ENCODE measurements around the gene HS2ST1.

HS2ST1 gene

GRCh38 chr1:87129606-87130005 is 215.2 kb downstream of the HS2ST1 start:
- no peak for DNase-seq (ENCODE audit: low read depth)
- no peak for TF ChIP-seq CTCF (IDR thresholded peaks at IDR 0.05; ENCODE audit: insufficient read depth, low read depth, low read length, missing control alignments)
- H3K4me3 ChIP-seq (ENCODE audit: low read depth, low read length): no peak overlapping the region

GRCh38 chr1:87130438-87130837 is 216.0 kb downstream of the HS2ST1 start:
- DNase-seq (ENCODE audit: low read depth): no peak
- TF ChIP-seq CTCF (IDR thresholded peaks at IDR 0.05; ENCODE audit: insufficient read depth, low read depth, low read length, missing control alignments): no peak

GRCh38 chr1:87131809-87132283 is 217.4 kb downstream of the HS2ST1 start:
- peak overlapping the region; percentile 62 for H3K4me3 ChIP-seq (ENCODE audit: low read depth, low read length)
- peak; percentile 94 for TF ChIP-seq CTCF (IDR thresholded peaks at IDR 0.05; ENCODE audit: insufficient read depth, low read depth, low read length, missing control alignments)
- peak; percentile 84 for DNase-seq (ENCODE audit: low read depth)

More at GRCh38 chr1:87130438-87130837, 216.0 kb downstream of the HS2ST1 start:
- no peak overlapping the region for H3K4me3 ChIP-seq (ENCODE audit: low read depth, low read length)

DNA sequence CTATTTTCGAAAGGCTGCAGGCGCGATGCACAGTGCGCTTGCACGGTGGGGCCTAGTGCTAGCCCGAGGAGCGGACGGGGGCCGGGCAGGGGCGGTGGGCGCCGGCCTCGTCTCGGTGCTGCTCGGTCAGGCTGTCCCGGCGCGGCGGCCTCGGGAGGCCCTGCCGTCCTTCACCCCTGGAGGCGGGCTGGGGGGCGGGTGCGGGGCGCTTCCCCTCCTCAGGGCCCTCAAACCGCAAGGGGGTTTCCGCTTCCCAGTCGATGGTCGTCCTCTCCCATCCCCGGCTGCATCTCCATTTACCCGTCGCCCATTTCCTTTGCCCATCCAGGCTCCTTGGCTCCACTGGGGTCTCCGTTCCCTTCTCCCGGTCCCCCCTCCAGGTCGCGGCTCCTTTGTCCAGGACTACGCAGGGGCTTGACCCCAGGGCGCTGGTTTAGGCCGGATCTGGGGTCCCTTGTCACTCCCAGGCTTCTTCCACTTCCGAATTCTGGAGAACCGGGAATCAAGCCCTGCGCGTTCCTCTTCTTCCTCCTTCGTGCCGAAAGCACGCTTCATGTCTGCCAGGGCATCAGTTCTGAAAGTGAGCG is 217.9 kb downstream of the HS2ST1 start:
- H3K4me3 ChIP-seq (ENCODE audit: low read depth, low read length): peak overlapping the region; percentile 62
- DNase-seq (ENCODE audit: low read depth): no peak
- no peak for TF ChIP-seq CTCF (IDR thresholded peaks at IDR 0.05; ENCODE audit: insufficient read depth, low read depth, low read length, missing control alignments)

DNA sequence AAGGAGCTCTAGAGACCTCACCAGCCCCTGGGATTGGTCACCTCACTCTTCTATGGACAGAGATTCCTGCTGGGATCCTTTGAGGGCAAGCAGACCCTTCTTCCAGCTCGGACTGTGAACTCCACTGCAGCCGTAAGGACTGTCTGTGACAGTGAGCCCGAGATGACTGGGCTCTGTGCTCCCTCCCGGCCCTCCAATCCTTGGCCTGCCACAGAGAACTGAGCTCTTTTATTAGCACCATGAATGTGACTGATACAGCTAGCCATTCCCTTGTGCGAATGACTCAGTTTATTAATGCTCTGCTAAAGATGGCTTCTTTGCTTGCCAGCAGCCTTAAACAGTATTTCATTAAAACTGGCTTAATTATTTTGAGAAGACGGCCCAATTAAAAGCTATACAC is 219.6 kb downstream of the HS2ST1 start:
- TF ChIP-seq CTCF (IDR thresholded peaks at IDR 0.05; ENCODE audit: insufficient read depth, low read depth, low read length, missing control alignments): no peak
- no peak overlapping the region for H3K4me3 ChIP-seq (ENCODE audit: low read depth, low read length)
- no peak for DNase-seq (ENCODE audit: low read depth)

- H3K4me3 ChIP-seq (ENCODE audit: low read depth, low read length): no peak overlapping the region
- no peak for TF ChIP-seq CTCF (IDR thresholded peaks at IDR 0.05; ENCODE audit: insufficient read depth, low read depth, low read length, missing control alignments)
- no peak for DNase-seq (ENCODE audit: low read depth)
Measured at GRCh38 chr1:87134625-87135328, 220.3 kb downstream of the HS2ST1 start.
